Inflammatory macrophage (primary cell): ENCODE data around the gene SULF2.

Experiments
- DNase-seq, 2 donors: peaks; one replicate each; pipeline ENCODE4 v3.0.0-alpha.2; 2020 to 2022

SULF2 gene

GRCh38 chr20:47735412-47736400, 49.6 kb downstream of the SULF2 start:
- DNase-seq, result peak; percentile 96 to 97

- no peak for DNase-seq
Measured at GRCh38 chr20:47734870-47735269, 50.4 kb downstream of the SULF2 start.

DNA sequence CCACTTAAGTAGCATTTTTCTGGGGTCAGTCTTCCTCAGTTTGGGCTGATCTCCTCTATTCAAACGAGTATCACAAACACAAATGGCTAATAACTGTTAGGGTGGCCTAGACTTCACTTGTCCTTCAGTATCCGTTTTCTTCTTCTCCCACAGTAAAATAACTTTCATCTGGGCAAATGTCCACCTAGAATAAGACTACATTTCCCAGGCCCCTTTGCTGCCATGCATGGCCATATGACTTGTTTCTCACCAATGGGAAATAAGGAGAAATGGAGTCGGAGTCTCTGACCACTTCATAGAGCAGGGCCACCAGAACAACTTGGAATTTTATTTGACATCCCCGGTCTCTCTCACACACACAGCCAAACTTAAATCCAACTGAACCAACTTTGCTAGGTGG, 51.4 kb downstream of the SULF2 start:
- no peak for DNase-seq

GRCh38 chr20:47730744-47731143, 54.5 kb downstream of the SULF2 start:
- no peak for DNase-seq

- no peak for DNase-seq
Measured at GRCh38 chr20:47729472-47729871, 55.8 kb downstream of the SULF2 start.

DNA sequence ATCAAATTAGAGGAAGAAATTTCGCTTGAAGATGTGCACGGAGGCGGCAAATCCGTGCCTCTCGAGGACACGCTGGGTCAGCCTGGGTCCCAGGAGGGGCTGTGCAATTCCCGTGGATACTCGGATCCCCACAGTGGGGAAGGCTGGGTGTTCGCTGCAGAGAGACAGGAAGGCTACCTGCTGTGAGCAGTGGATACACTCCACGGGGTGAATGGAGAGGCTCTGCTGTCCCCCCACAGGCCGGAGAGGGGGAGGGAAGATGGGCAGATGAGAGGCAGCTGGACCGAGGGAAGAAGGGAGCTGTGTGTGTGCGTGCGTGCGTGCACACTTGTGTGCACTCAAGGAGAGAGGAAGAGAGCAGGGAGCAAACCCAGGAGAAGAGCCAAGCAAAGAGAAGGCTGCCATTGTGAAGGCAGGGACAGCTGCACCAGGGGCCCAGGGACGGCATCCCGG, 57.3 kb downstream of the SULF2 start:
- DNase-seq, result no peak

DNA sequence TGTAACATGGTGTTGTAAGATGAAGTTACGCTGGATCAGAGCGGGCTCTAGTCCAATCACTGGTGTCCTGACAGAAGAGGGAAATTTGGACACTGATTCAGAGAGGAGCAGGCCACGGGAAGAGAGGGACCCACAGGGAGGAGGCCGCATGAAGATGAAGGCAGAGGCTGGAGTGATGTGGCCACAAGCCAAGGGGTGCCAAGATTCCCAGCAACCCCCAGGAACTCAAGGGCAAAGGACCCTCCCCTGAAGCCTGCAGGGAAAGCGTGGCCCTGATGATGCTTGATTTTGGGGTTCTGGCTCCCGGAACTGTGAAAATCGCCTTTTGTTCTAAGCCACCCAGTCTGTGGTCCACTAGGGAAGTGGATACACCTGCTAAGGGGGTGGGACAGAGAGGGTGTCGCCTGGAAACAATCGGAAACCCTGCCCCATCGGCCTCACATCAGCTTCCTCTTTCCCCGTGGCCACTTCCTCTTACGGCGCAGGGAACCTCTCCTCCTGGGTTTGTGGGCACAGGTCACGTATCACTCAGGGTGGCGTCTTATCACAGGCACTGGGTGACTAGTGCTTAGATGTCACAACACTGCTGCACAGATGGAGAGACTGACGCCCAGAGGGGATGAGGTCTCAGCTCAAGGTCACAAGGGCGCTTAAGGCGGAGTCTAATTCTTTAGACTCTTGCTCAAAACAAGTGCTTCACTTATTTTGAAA, 58.0 kb downstream of the SULF2 start:
- DNase-seq, result peak; percentile 99

- no peak for DNase-seq
Measured at GRCh38 chr20:47726632-47727031, 58.6 kb downstream of the SULF2 start.

DNA sequence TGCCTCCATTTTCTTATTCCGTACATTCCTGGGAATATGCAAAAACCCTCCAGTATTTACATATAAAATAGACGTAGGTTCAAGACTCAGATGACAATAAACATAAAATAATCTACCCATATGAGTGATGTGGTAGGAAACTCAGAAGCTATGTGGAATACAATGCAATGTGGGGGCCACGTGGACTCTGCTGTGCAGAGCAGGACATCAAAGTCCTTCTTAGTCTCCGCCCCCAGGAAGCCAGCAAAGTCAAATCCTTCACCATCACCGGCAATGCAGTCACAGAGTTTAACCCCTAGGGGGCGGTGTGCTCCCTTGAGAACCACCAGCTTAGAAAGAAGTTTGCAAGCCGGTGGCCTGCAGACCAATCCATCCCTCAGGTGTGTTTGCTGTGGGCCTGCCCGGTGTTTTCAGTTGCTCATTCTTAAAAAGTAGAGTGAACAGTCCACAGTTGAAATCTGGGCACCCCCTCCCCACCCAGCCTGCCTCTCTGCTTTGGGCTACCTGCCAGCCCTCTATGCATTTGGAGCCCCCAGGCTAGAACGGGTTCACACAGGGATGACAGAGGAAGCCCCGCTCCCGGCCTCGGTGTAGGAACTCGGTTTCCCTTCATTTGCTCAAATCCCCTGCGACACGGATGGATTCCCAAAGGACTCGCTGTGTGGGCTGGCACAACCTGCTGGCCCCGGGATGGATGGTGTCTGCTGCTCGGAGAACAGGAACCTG, 59.9 kb downstream of the SULF2 start:
- peak; percentile 89 to 94 for DNase-seq

- no peak for DNase-seq
Measured at GRCh38 chr20:47724910-47725247, 60.4 kb downstream of the SULF2 start.

DNA sequence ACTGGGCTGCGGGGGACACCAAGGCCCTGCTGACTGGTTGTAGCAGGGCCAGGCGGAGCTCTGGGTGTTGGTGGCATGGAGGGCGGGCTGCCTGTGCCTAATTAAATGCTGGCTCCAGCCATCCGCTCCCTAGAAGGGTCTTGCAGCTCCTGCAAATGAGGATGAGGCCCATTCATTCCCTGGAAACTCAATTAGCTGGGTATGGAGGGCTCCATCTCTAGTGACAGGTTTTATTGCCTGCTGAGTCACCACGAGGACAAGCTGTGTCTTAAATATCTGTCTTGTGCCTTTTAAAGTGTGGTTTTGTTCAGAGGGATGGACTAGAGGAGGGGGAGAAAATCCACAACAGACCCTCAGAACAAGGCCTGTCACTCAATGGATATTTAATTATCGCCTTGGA, 60.9 kb downstream of the SULF2 start:
- DNase-seq, result no peak

DNA sequence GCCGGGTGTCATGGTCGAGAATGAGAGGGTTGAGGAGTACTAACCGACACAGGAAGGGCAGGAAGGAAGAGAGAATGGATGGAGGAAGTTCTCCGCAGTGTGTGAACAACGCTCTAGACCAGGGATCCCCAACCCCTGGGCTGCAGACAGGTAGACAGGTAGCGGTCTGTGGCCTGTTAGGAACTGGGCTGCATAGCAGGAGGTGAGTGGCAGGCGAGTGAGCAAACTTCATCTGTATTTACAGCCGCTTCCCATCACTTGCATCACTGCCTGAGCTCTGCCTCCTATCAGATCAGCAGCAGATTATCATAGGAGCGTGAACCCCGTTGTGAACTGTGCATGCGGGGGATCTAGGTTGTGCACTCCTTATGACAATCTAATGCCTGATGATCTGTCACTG, 62.0 kb downstream of the SULF2 start:
- DNase-seq, result no peak

DNA sequence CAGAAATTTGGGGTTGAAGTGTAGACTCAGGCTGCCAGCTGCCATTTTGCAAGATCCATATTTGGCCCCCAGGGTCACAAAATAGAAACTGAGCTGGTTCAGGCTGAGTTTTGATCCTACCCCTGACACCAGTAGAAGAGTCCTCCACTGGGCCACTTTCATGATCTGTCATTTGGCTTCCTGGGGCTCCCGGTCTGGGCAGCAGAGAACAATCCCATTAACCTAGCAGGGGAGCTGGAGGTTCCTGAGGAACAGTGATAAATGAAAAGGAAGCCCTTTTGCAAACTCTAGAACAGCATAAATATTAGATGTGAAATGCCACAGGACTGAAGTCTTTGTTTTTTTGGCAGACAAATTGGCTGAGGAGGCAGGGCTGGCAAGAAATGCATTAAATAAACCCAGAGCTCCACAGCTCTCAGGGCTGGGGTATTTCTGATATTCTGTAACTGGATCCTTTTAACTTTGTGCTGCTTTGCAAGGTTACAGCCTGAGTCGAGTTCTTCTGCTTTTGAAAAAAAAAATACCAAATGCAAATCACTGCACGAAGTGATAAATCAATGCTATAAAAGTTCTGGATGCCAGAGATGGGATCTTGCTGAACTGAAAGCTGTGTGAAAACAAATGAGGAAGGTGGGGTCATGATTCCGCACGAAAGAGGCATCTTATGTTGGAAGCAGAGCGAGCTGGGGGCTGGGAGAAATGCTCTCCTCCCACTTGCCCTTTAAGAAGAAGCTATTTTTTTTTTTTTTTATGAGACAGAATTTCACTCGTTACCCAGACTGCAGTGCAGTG, 64.4 kb downstream of the SULF2 start:
- DNase-seq, result peak; percentile 32 to 77

DNA sequence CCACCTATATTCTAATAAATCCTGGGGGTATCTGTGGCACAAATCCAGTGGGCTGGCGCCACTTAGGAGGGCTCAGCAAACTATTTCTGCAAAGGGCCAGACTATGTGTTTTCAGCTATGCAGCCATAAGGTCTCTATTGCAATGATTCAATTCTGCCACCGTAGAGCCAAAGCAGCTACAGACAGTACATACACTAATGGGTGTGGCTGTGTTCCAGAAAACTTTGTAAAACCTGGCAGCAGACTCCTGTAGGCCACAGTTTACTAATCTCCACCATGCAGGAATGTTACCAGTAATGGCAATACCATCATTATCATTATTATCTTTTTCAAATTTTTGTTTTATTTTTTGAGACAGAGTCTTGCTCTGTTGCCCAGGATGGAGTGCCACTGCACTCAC, 65.7 kb downstream of the SULF2 start:
- no peak for DNase-seq

DNA sequence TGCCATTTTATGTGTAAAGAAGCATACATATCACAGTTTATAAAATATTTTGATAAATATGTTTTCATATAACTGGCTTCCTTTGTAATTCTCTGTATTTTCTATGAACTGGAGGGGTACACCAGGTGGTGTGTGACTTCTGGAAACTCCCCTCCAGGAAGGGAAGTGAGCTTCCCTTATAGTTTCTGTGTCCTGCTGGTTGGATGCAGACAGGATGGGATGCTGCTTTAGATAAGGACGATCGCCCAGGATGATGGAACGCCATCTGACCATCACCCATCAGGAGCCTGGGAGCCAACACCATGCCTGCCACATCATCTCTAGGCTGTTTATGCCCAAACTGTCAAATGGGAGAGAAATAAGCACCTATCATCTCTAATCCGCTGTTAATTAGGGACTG, 66.1 kb downstream of the SULF2 start:
- DNase-seq, result no peak

GRCh38 chr20:47718398-47718797, 66.9 kb downstream of the SULF2 start:
- no peak for DNase-seq

DNA sequence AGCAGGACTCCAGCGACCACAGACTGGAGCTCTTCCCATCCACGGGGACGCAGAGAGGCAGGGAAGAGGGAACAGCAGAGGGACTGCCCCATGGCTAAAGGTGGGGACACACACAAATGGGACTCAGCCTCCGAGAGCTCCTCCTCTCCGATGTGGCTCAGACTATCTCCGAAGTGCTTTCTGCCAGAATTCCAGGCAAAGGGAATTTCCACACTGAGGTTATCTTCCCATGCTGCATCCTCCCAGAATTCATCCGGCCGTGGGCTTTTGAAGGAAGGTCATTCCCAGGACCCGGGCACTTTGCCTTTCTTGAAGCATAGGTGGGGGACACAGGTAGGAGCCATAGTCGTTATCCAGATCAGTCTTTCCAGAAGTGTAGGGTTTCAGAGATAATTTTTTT, 67.9 kb downstream of the SULF2 start:
- no peak for DNase-seq

DNA sequence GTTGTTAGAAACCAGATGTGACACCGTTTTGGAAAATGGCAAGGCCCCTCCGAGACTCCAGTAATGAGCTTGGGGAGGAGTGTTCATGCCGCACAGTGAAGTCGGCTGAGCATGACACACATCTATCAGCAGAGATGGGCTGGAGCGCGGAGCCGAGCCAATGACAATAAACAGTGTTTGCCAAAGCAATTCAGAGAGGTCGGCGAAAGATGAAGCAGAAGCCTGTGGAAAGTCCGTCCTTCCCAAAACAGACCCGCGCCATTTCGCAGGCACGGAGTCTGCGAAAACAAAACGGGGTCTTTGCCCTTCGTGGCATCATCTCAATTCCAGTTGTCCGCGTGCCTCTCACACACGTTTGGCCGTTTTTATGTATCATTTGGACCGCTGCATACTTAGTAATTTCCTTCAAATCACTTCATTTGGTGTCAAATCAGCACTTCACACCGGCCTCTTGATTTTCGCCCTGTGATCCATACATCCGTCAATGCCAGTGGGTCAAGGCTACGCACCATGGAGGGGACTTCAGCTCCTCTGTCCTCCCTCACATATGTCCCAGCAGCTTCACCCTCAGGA, 71.3 kb downstream of the SULF2 start:
- no peak for DNase-seq

- DNase-seq, result no peak
Measured at GRCh38 chr20:47713163-47713562, 72.1 kb downstream of the SULF2 start.

GRCh38 chr20:47711046-47711752, 74.1 kb downstream of the SULF2 start:
- no peak for DNase-seq

DNA sequence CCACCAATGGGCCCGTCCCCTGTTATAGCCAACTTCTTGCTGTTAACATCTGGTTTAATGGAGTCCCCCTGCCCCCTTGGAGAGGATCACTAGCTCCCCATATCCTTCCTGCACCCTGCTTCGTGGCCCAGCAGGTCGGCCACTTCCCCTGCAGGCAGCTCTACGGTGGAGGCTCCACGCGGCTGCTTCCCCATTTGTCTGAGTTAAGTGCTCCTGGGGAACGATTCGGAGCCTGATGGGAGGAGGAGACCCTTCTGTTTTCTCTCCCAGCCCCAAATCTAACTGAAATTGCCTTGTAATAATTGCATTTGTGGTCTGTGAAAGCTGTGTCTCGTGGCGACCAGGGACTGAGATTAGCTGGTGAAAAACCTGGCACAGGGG, 74.6 kb downstream of the SULF2 start:
- DNase-seq, result peak; percentile 25 to 52
